IPS DF 6.9 (cell line): ENCODE results near the gene FASTK.

Experiments used
- DNase-seq: peaks from one replicate; pipeline ENCODE4 v3.0.0-alpha.2; 2013; ENCODE audit warnings: low read depth, low spot score
- H3K27ac ChIP-seq: one replicate; pipeline ENCODE4 v1.5.1; 2013; ENCODE audit warnings: low read length, control low read depth
- H3K27me3 ChIP-seq: 2 replicates; pipeline ENCODE4 v1.6.1; 2013; ENCODE audit warnings: mild to moderate bottlenecking, low read length; ENCODE audit not compliant: control insufficient read depth, insufficient read depth
- H3K36me3 ChIP-seq: 2 replicates; pipeline ENCODE4 v1.6.1; 2013; ENCODE audit warnings: low read length; ENCODE audit not compliant: control insufficient read depth, insufficient read depth
- H3K4me1 ChIP-seq: 2 replicates; pipeline ENCODE4 v1.6.1; 2013; ENCODE audit warnings: low read length; ENCODE audit not compliant: control insufficient read depth, insufficient read depth
- H3K4me3 ChIP-seq: 2 replicates; pipeline ENCODE4 v1.5.1; 2013; ENCODE audit warnings: mild to moderate bottlenecking, low read length
- H3K9me3 ChIP-seq: 2 replicates; pipeline ENCODE4 v1.6.1; 2013; ENCODE audit warnings: low read length, inconsistent platforms; ENCODE audit not compliant: control insufficient read depth, insufficient read depth
- WGBS: extraction: QIAGEN DNeasy Blood & Tissue Kit; methylation state at CpG from one replicate; pipeline ENCODE4 v1.1.7; 2013; ENCODE audit warnings: mixed read lengths, missing lambda C conversion rate; ENCODE audit not compliant: insufficient read length, insufficient coverage; 5-methylcytosine and 5-hydroxymethylcytosine counted together

FASTK gene

GRCh38 chr7:151124481-151124880 lies 43.9 kb upstream of the FASTK start:
- H3K27ac ChIP-seq = no peak overlapping the region

GRCh38 chr7:151123822-151124464 lies 43.3 kb upstream of the FASTK start:
- no peaks in the 10 kb centered on the region for H3K27me3 ChIP-seq
- DNase-seq = no peak
- WGBS = no CpG with 5 or more reads among the region's 24 CpGs
- H3K4me3 ChIP-seq = no peak overlapping the region
- peaks cover 12% of the 10 kb centered on the region for H3K36me3 ChIP-seq
- H3K4me1 ChIP-seq = peaks cover 11% of the 10 kb centered on the region
- no peaks in the 10 kb centered on the region for H3K9me3 ChIP-seq
- H3K27ac ChIP-seq = no peak overlapping the region

More at GRCh38 chr7:151124481-151124880, 43.9 kb upstream of the FASTK start:
- DNase-seq = no peak
- Histone ChIP-seq H3K4me3 (no peak overlapping the region), H3K36me3 (peaks cover 9% of the 10 kb centered on the region), H3K27me3 (no peaks in the 10 kb centered on the region), H3K9me3 (no peaks in the 10 kb centered on the region), H3K4me1 (peaks cover 11% of the 10 kb centered on the region)
- no CpG with 5 or more reads among the region's 7 CpGs for WGBS

GRCh38 chr7:151123158-151123821 lies 42.7 kb upstream of the FASTK start:
- no peaks in the 10 kb centered on the region for H3K27me3 ChIP-seq
- no peak for DNase-seq
- no peak overlapping the region for H3K4me3 ChIP-seq
- WGBS = no CpG with 5 or more reads among the region's 50 CpGs
- H3K4me1 ChIP-seq = peaks cover 11% of the 10 kb centered on the region
- H3K36me3 ChIP-seq = peaks cover 13% of the 10 kb centered on the region
- H3K9me3 ChIP-seq = no peaks in the 10 kb centered on the region
- no peak overlapping the region for H3K27ac ChIP-seq

GRCh38 chr7:151122796-151123157 lies 42.2 kb upstream of the FASTK start:
- H3K27me3 ChIP-seq = no peaks in the 10 kb centered on the region
- H3K9me3 ChIP-seq = no peaks in the 10 kb centered on the region
- H3K4me1 ChIP-seq = peaks cover 11% of the 10 kb centered on the region
- no CpG with 5 or more reads among the region's 29 CpGs for WGBS
- no peak overlapping the region for H3K27ac ChIP-seq
- no peak overlapping the region for H3K4me3 ChIP-seq
- H3K36me3 ChIP-seq = peaks cover 13% of the 10 kb centered on the region
- DNase-seq = no peak

GRCh38 chr7:151122276-151122675 lies 41.7 kb upstream of the FASTK start:
- no peak for DNase-seq
- H3K4me1 ChIP-seq = peaks cover 11% of the 10 kb centered on the region
- H3K4me3 ChIP-seq = no peak overlapping the region
- no peaks in the 10 kb centered on the region for H3K27me3 ChIP-seq
- H3K9me3 ChIP-seq = no peaks in the 10 kb centered on the region
- no peak overlapping the region for H3K27ac ChIP-seq
- no CpG with 5 or more reads among the region's 24 CpGs for WGBS
- H3K36me3 ChIP-seq = peaks cover 13% of the 10 kb centered on the region

GRCh38 chr7:151121380-151122170 lies 41.0 kb upstream of the FASTK start:
- no peak overlapping the region for H3K27ac ChIP-seq
- no peaks in the 10 kb centered on the region for H3K27me3 ChIP-seq
- no CpG with 5 or more reads among the region's 30 CpGs for WGBS
- H3K4me3 ChIP-seq = no peak overlapping the region
- H3K36me3 ChIP-seq = peaks cover 13% of the 10 kb centered on the region
- DNase-seq = no peak
- peaks cover 7% of the 10 kb centered on the region for H3K4me1 ChIP-seq
- H3K9me3 ChIP-seq = no peaks in the 10 kb centered on the region

- Histone ChIP-seq H3K4me1 (peaks cover 6% of the 10 kb centered on the region; the same call in 1 of the 2 replicates), H3K27ac (no peak overlapping the region), H3K27me3 (no peaks in the 10 kb centered on the region), H3K36me3 (peaks cover 13% of the 10 kb centered on the region), H3K9me3 (no peaks in the 10 kb centered on the region), H3K4me3 (no peak overlapping the region)
- DNase-seq = no peak
- no CpG with 5 or more reads among the region's 22 CpGs for WGBS
These were observed 40.3 kb upstream of the FASTK start for GRCh38 chr7:151120896-151121295.

GRCh38 chr7:151119902-151120301 lies 39.3 kb upstream of the FASTK start:
- H3K27ac ChIP-seq = no peak overlapping the region
- DNase-seq = no peak
- H3K36me3 ChIP-seq = peaks cover 13% of the 10 kb centered on the region
- no peak overlapping the region for H3K4me3 ChIP-seq
- H3K4me1 ChIP-seq = peaks cover under 1% of the 10 kb centered on the region; the same call in 1 of the 2 replicates
- no peaks in the 10 kb centered on the region for H3K27me3 ChIP-seq
- no CpG with 5 or more reads among the region's 27 CpGs for WGBS
- H3K9me3 ChIP-seq = no peaks in the 10 kb centered on the region

GRCh38 chr7:151119055-151119415 lies 38.4 kb upstream of the FASTK start:
- Histone ChIP-seq H3K27ac (no peak overlapping the region), H3K4me3 (no peak overlapping the region), H3K27me3 (no peaks in the 10 kb centered on the region), H3K4me1 (no peaks in the 10 kb centered on the region), H3K36me3 (peaks cover 13% of the 10 kb centered on the region), H3K9me3 (no peaks in the 10 kb centered on the region)
- no peak for DNase-seq
- no CpG with 5 or more reads among the region's 13 CpGs for WGBS

GRCh38 chr7:151118108-151119054 lies 37.8 kb upstream of the FASTK start:
- no CpG with 5 or more reads among the region's 38 CpGs for WGBS
- Histone ChIP-seq H3K36me3 (peaks cover 13% of the 10 kb centered on the region), H3K27ac (no peak overlapping the region)

More at GRCh38 chr7:151118108-151119054, 37.8 kb upstream of the FASTK start:
- no peaks in the 10 kb centered on the region for H3K9me3 ChIP-seq
- H3K4me1 ChIP-seq = peaks cover 4% of the 10 kb centered on the region
- DNase-seq = no peak
- H3K27me3 ChIP-seq = no peaks in the 10 kb centered on the region
- H3K4me3 ChIP-seq = no peak overlapping the region
